Measurements from ENCODE around the gene SEL1L3.

SEL1L3 gene

DNA sequence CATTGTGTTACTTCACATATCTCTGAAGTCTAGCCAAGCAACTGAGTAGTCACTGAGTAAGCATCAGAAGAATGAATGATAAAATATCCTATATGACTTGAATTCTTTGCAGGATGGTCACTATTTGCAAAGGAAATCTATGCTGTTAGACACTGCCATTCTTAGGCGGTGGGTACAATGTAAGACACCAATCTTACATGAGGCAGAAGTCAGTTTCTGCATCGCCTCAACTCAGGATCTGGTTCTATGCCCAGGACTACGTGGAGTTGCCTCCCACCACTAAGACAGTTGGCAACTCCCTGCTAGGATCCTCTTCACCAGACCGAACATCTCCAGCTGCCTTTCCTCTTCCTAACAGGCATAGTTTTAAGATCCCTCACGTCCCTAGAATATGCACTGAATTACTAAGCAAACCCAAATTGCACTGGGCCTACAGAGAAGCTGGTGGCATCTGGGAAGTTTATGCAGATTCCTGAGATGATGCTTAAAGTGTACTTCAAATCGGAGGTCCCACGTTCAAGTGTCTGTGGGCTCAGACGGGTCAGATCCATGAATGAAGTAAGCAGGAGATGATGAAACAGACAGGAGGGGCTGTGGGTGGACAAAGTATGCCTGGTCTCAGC is 45.6 kb downstream of the SEL1L3 start:
- DNase-seq (ENCODE audit: low spot score): no peak

DNA sequence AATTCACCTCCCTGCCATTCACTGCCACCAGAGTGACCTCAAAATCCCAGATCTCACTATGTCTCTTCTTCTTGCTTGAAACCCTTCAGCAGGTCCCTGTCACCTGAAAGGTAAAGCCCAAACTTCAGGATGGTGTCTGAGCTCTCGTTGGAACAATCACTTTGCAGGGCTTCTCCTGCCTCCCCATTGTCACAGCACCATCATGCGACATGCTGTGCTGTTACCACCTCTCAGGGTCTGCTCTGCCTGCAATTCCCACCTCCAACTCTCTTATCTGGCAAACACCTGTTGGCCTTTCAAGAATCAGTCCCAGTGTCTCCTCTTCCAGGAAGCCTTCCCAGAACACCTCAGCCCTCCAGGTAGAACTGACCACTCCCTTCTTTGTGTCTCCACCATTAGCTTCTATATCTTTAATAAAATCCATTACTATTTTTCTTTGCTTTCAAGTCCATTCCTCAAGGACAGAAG is 46.2 kb downstream of the SEL1L3 start:
- no peak for DNase-seq (ENCODE audit: low spot score)

DNA sequence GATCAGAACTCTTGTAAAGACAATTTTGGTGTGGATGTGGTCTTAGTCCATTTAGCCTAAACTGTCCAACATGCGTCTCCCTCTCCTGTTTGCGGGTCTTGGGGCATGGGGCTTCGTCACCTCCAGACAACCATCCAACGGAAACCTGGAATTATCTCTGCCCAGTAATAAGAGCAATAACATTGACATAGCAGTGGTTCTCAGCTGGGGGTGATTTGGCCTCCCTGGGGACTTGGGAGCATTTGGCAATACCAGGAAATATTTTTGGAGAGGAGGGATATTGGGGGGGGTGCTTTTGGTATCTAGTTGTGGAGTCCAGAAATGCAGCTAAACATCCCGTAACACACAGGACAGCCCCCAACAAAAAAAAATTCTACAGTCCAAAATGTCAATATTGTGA is 47.2 kb downstream of the SEL1L3 start:
- no peak for DNase-seq (ENCODE audit: low spot score)

DNA sequence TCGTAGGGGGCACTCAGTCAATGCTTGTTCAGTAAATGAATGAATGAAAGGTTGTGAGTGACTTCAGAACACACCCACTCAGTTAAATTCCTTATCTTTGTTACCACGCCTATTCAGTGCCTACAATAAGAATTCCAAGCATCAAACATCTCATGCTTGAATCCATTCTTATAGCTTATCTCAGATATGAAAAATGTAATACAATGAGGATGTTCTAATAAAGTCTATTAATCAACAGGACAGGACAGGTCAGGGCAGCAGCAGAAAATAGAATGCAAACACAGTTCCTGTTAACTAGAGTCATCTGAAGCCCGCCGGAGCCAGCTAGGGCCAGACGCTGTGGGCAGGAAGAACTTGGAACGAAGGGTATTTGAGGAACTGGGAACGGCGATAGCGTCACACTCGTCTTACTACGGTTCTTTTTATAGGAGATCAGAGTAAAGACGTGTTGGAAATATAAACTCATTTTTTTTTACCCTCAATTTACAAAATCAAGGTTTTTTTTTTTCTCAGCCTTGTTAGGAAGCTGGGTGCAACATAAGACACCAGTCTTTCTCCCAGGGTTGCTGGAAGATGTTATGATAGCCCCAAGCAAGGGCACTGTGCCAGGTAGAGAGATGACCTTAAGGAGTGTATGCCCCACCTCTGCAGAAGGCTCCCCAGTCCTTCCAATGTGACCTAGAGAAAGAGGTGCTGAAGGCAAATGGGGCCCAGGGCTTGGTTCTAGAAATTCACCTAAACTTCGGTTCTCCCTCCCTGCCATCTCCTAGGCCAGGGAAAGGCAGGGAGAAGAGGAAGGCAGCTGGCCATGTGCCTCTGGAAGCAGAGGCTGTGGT is 48.3 kb downstream of the SEL1L3 start:
- DNase-seq (ENCODE audit: low spot score): peak; percentile 73

DNA sequence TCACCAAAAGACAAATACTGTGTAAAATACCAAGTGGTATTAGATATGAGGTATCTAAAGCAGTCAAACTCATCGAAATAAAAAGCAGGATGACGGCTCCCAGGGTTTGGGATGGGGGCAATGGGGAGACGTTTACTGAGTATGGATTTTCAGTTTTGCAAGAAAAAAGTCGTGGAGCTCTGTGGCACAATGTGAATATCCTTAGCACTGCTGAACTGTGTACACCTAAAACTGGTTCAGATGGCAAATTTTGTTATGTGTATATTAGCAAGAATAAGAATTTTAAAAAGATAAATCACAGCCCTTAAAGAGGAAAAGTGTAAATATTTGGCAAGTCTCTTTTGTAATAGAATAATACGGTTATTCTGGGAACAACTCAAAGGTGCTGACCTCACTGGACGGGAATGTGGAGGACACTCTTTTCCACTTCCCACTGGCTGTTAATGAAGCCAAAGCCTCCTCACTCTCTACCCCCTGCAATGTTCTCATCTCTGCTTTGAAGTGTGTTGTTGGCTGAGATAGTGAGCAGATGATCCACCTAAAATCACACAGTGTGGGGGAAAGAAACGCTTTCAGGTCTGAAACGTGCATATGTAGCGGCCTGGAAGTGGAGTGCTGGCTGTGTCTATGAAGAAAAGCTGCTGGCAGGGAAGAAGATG is 49.2 kb downstream of the SEL1L3 start:
- no peak for DNase-seq (ENCODE audit: low spot score)

DNA sequence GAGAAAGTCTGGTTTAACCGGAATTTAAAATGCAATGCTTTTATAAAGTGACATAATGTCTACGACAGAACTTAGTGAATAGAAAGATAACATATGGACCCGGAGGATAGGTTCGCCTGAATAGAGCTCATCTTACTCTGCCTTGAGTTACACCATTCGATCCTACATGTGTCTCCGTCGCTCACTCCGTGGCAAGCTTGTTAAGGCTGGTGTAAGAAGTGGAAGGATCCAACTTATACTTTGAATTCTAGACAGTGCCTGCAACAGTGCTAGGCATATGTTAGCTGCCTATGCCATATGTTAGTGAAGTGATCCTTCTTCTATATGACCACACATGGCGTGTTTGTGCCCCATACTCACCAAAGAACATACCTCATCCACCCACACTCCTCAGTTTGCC is 50.9 kb downstream of the SEL1L3 start:
- no peak for DNase-seq (ENCODE audit: low spot score)

DNA sequence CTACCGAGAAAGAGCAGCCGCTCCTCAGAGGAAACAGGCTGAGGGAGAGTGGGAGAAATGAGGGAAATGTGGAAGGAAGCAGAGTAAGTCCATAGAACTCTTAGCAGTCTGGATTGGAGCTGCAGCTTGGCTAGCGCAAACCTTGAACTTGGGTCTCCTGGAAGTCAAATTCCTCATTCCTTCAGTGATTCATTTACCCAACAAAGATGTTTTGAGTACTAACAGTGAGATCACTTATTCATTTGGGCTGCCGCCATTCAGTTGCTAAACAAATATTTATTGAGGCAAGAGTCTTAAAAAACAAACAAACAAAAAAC is 51.5 kb downstream of the SEL1L3 start:
- DNase-seq (ENCODE audit: low spot score): no peak

DNA sequence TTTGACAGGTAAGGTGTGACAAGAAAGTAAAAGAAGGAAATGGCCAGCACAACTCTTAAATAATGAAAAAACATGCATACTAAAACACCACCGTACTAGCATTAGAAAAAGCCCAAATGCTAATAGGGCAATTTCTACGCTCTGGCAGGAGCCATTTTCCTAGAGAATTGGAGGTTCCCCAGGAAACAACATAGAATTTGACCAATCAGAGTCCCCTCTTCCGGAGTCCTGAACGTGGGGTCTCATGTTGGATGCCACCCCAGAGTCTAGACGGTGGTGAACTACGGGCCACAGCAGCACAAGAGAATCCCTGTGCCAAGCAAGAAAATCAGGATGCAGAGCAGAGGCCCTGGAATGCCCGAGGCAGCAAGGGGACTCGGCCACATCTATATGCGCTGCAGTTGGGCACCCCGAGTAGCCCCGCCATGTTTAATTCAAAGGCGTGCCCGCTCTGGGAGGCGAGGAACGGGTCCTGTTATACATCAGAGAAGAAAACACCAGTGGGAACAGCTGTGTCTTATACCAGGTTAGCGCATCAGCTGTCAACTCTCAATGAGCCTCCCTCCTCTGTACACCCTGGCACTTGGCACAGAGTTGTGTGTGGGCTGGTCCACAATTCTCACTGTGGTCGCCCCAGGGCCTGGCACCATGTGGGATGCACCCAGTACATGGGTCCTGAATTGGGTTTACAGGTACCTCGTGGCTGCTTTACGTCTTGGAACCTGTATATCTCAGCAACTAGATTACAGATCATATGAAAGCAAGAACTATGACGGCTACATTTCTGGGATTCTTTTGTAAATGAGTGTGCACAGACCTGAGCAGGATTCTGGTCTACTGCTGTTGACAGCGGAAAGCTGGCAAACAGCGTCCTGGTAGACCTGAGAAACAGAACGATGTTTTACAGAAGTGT is 52.1 kb downstream of the SEL1L3 start:
- no peak for DNase-seq (ENCODE audit: low spot score)

DNA sequence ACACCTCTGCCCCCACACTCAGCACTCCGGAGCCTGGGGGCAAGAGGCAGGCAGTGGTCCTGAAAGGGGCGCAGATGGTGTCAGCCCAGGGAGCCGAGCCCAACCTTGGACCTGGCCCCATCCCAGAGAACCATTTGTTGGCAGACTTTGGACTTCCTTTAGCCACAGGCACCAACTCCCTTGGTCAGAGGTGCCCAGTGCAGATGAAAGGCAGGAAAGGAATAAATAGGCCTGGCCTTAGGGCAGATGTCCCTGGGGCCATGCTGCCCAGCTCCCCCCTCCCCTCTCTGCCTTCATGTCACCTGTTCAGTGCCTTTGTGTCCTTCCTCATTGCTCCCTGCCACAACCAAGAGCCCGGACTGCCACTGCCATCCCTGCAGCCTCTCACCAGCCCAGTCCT is 52.8 kb downstream of the SEL1L3 start:
- no peak for DNase-seq (ENCODE audit: low spot score)

DNA sequence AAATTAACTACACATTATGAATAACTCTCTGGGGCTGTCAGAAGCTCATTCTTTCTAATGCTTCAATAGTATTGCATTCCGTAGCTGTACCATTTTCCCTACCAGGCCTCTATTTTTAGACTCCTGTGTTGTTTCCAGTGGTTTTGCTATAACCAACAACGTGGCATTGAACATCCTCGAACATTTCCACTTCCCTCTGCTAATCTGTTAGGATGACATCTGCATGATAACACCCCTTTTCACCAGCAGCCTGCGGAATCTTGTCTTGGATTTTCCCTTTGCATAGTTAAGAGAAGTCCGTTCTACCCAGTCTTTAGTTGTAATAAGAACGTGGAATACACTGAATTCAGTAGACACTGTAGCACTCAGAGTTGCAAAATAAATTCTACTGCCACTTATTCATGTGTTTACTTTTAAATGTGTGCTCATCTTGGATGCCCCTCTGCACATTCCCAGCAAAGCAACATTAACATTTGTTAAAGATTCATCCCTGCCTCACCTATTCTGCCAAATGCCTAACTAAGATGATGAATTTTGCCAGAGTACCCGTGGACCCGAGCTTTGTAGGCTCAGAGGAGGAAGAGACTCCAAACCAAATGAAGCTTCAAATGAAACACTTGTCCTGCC is 55.6 kb downstream of the SEL1L3 start:
- no peak for DNase-seq (ENCODE audit: low spot score)

DNA sequence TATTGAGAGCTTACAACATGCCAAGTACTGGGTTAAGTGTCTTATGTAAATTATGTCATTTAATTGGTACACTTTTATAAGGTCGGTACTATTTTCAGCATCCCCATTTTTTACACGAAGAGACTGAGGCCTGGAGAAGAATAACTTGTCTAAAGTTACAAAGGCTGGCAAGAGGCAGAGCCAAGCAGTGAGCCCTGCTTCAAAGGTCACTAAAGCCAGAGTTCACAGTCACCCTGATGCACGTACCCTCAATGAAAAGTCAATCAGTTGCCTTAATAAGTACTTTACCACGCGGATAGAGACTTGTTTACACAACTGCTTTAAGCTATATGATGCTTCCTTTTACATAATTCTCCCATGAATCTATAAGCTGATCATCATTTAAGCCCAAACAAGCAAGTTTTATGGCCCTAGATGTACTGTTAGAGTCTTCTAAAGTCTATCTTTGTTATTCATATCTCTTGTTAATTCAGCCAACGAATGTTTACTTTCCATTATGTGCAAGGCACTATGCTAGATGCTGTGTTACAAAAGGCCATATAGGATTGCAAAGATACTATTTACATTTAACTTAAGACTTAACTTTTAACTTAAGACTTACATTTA is 57.4 kb downstream of the SEL1L3 start:
- no peak for DNase-seq (ENCODE audit: low spot score)

DNA sequence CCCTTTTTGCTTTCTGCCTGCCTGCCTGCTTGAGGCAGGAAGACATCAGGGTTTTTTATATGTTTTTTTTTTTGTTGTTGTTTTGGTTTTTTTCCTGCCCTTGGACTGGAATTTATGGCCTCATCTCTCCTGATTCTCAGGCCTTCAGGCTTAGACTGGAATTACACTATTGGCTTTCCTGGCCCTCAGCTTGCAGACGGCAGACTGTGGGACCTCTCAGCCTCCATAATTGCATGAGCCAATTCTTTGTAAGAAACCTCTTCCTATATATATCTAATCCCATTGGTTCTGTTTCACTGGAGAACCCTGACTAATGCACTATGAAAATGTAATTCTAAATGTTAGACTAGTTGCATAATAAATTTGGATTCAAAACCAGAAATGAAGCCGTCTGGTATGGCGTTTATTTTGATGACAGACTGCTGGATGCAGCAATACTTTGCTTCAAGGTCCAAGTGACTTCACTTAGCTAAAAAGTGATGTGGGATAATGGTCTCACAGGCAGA is 59.0 kb downstream of the SEL1L3 start:
- no peak for DNase-seq (ENCODE audit: low spot score)

DNA sequence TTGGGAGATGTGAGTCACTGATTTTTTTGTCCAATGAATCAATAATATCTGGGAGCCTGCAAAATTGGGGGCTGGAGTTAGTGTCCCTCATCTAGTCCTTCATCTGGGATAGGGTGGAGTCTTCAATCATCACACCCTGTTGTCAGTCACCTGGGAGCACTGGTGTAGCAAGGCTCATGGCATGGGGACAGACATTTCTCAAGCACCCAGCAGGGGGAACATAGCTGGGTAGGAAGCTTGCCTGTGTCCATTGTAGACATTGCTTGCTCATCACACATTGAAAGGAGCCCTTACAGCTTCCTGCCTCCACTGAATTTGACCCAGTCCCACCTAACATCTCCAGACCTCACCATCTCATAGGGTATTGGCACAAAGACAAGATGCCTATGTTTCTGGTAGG is 61.2 kb downstream of the SEL1L3 start:
- DNase-seq (ENCODE audit: low spot score): no peak

DNA sequence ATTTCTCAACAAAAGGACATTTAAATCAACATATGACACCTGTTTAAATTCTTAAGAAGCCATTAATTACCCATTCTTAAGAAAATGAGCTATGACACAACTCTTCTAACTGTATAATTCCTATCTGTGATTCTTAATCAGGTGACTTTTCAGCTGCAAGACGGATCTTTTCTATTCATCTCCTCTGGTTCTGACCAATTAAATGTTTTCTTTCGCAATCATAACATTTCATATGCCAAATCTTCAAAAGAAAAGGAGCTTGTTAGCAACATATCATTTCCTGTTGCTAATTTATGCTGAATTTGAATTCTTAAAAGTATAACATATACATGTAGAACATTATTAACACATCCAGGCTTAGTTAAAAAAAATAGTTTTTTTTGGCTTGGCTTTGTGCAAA is 62.5 kb downstream of the SEL1L3 start:
- DNase-seq (ENCODE audit: low spot score): no peak

DNA sequence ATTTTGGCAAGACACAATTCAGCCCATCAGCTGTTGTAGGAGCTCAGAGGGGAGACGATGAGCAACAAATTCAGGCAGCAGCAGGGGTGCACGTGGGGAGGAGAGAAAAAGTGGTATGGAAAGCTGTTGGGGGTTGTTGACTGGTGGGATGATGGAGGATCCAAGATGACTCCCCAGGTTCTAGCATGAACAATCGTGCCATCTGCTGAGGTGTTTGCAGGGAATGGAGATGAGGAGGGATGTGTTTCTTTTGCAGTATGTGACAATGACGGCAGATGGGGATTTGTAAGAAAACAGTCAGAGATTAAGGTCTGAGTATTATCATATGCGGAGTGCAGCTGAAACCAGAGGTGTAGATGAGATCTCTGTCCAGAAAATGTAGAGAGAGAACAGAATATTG is 63.3 kb downstream of the SEL1L3 start:
- no peak for DNase-seq (ENCODE audit: low spot score)

DNA sequence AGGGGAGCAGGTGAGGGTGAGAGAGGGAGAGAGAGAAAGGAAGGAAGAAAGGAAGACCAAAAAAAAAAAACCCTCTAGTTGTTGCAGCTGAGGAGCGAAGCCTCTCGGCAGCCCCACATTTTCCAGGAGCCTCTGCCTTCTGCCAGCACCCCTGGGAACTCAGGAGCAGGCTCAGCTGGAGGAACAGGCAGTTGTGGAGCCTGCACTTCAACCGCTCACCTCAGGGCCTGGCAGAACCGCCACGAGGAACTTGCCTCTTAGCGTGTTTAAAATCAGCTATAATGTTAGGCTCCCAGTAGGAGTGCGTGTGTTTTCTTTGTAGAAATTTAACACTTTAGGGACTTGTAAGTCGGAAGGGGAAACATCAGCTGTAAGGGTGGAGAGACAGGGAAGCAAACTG is 65.7 kb downstream of the SEL1L3 start:
- no peak for DNase-seq (ENCODE audit: low spot score)

DNA sequence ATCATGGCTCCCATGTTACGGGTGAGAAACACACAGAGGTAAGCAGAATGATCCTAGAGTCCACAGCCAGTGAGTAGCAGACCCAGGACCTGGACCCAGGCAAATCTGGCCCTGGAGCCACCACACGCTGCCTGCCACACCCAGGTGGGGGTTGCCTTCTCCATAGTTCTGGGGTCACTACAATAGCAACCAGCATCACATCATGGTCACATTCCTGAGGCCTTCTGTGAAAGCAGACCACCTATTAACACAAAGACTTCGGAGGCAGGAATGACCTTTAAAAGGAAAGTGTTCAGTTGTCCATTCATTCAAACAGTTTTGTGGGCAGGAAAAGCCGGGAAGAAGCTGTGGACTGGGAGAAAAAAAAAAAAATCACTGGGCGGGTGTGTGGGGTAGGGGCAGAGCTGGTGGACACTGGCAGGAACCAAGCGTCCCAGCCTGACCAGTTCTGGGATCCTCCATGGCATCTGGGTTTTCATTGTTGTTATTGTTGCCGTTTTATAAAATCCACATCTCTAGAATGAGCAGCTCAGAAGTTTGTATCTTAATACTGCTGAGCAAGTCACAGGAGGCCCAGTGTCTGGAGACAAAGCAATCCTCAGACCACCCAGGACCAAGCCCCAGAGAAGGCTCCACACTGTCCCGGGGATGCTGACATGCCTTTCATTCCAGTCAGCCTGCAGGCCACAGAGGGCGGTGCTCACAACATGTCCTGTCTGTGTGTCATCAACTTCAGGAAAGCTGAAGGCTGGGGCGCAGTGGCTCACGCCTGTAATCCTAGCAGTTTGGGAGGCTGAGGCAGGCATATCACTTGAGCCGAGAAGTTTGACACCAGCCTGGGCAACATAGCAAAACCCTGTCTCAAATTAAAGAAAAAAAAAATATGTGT is 67.0 kb downstream of the SEL1L3 start:
- no peak for DNase-seq (ENCODE audit: low spot score)

DNA sequence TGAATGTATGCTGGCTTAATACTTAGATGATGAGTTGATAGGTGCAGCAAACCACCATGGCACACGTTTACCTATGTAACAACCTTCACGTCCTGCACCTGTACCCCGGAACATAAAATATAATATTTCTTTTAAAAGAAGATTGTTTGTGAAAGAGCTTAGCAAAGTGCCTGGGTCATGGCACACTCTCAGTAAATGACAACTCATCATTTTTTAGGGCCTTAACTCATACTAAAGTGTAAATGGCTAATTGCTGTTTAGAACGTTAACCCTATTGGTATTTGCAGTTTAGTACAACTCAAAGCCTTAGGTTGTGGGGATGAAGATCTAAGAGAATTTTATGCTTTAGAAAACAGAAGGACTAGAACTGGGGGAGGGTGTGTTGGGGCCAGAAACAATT is 67.7 kb downstream of the SEL1L3 start:
- DNase-seq (ENCODE audit: low spot score): no peak

DNA sequence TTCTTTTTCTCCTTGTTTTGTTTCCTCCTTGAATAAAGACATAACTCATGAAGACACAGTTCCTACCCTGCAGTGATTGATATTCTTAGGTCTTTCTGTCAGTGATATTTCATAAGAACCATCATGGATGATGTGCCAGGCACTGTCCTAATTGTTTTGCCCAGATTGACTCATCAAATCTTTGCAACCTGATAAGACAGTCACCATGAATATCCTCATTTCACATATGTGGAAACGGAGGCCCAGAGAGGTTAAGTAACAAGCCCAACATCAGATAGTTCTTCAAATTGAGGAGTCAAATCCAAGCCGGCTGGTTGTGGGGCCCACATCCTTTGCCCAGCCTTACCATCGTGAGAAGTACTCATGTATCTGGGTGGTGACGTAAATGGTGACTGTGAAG is 69.9 kb downstream of the SEL1L3 start:
- no peak for DNase-seq (ENCODE audit: low spot score)

DNA sequence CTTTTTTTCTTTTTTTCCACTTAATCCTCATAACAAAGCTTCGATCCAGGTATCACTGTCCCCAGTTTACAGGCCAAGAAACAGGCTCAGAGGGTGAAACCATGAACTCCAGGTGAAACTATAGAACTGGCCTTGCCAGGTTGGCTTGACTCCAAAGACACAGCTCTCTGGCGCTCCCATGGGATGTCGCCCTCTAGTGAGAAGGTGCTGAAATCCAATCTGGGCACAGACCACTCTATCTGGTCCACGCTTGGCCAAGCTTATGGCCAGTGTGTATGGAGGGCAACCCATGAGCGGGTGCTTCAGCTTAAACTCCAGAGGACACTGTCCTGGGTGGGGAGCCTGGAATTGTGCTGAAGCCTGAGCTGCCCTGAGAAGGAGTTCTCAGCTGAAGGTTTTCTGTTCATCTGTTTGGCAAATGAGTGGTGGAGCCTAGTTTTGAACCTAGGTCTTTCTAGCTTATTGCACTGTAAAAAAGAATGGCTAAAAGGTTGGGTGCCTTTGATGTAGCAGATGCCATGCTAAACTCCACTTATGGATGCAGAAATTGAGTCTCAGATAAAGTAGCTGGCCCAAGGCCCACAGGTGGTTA is 70.5 kb downstream of the SEL1L3 start:
- DNase-seq (ENCODE audit: low spot score): no peak

All from Ammon's horn (tissue), 1 donor.